GM12891 (cell line): Measurements from ENCODE around the gene MYH9.

Experiments
- DNase-seq: peaks from one replicate; pipeline ENCODE4 v3.0.0; 2011; ENCODE audit warnings: low spot score; ENCODE audit not compliant: insufficient read length
- FAIRE-seq: peaks from 2 replicates; lab custom pipeline; 2011; peaks lifted over from hg19 to GRCh38; lab: Jason Lieb, UNC
- PAX5 ChIP-seq: IDR thresholded peaks from 2 replicates; pipeline ENCODE4 v1.6.1; 2011; ENCODE audit warnings: low read length, moderate library complexity, mild to moderate bottlenecking; ENCODE audit not compliant: insufficient read depth, severe bottlenecking
- POLR2A ChIP-seq: IDR thresholded peaks from 2 replicates; pipeline ENCODE4 v1.6.1; 2011; ENCODE audit warnings: low read depth, low read length, control low read depth
- POLR2AphosphoS5 ChIP-seq: IDR thresholded peaks from 2 replicates; pipeline ENCODE4 v1.6.1; 2011; ENCODE audit warnings: low read depth, low read length, control low read depth
- POU2F2 ChIP-seq: IDR thresholded peaks from 2 replicates; pipeline ENCODE4 v1.6.1; 2011; ENCODE audit warnings: low read depth, mild to moderate bottlenecking, control low read depth, low read length, moderate library complexity
- SPI1 ChIP-seq: IDR thresholded peaks from 2 replicates; pipeline ENCODE4 v1.6.1; 2011; ENCODE audit warnings: low read depth, low read length, control low read depth
- TAF1 ChIP-seq: IDR thresholded peaks from 2 replicates; pipeline ENCODE4 v1.6.1; 2011; ENCODE audit warnings: low read depth, low read length, control low read depth

The MYH9 gene

GRCh38 chr22:36331912-36332622 is 55.7 kb downstream of the MYH9 start:
- TF ChIP-seq PAX5 (no peak), TAF1 (no peak; the same call in 1 of the 2 replicates), SPI1 (peak; percentile 27), POU2F2 (0 out of 2 replicates have a peak, but pooled peaks have one; percentile 2), POLR2A (peak; percentile 72), POLR2AphosphoS5 (peak; percentile 72)
- no peak for DNase-seq
- FAIRE-seq: peak; percentile 74

GRCh38 chr22:36331306-36331911 is 56.4 kb downstream of the MYH9 start:
- FAIRE-seq: peak; percentile 93
- no peak for TF ChIP-seq PAX5
- peak; percentile 94 for TF ChIP-seq SPI1
- peak; percentile 22; the same call in 1 of the 2 replicates for TF ChIP-seq POU2F2
- peak; percentile 92 for TF ChIP-seq POLR2A
- peak; percentile 71; the same call in 1 of the 2 replicates for TF ChIP-seq TAF1
- TF ChIP-seq POLR2AphosphoS5: peak; percentile 81; the same call in 1 of the 2 replicates

GRCh38 chr22:36330655-36331305 is 57.0 kb downstream of the MYH9 start:
- TF ChIP-seq POLR2AphosphoS5: no peak
- no peak for TF ChIP-seq PAX5
- no peak for FAIRE-seq
- DNase-seq: no peak

More at GRCh38 chr22:36331306-36331911, 56.4 kb downstream of the MYH9 start:
- DNase-seq: peak; percentile 78

- FAIRE-seq: no peak
- no peak for TF ChIP-seq POLR2A
- no peak for TF ChIP-seq POU2F2
- no peak for TF ChIP-seq TAF1
- no peak; the same call in 1 of the 2 replicates for TF ChIP-seq POLR2AphosphoS5
- no peak for TF ChIP-seq SPI1
- TF ChIP-seq PAX5: no peak
These were observed 57.6 kb downstream of the MYH9 start for GRCh38 chr22:36330127-36330526.

GRCh38 chr22:36329254-36330078 is 58.3 kb downstream of the MYH9 start:
- TF ChIP-seq PAX5: no peak
- TF ChIP-seq TAF1: no peak
- 0 out of 2 replicates have a peak, but pooled peaks have one; percentile 44 for TF ChIP-seq POLR2AphosphoS5
- peak; percentile 23 for FAIRE-seq

More at GRCh38 chr22:36330127-36330526, 57.6 kb downstream of the MYH9 start:
- DNase-seq: no peak

GRCh38 chr22:36328635-36329253 is 59.0 kb downstream of the MYH9 start:
- no peak for DNase-seq
- no peak for TF ChIP-seq POLR2A
- FAIRE-seq: peak; percentile 20

More at GRCh38 chr22:36329254-36330078, 58.3 kb downstream of the MYH9 start:
- DNase-seq: no peak

- DNase-seq (no peak), FAIRE-seq (no peak)
- TF ChIP-seq PAX5: no peak
- no peak; the same call in 1 of the 2 replicates for TF ChIP-seq POLR2AphosphoS5
- TF ChIP-seq POU2F2: no peak
- TF ChIP-seq POLR2A: no peak
- no peak for TF ChIP-seq TAF1
- TF ChIP-seq SPI1: no peak
These were observed 59.7 kb downstream of the MYH9 start for GRCh38 chr22:36327922-36328551.

- FAIRE-seq: no peak
- TF ChIP-seq TAF1: no peak
- TF ChIP-seq SPI1: no peak
- no peak for TF ChIP-seq PAX5
- no peak for TF ChIP-seq POLR2A
- TF ChIP-seq POLR2AphosphoS5: no peak
- TF ChIP-seq POU2F2: no peak
- DNase-seq: no peak
These were observed 61.3 kb downstream of the MYH9 start for GRCh38 chr22:36326178-36327161.
